H9 (cell line): ENCODE results near the gene MYO1E. TPM values are rescaled to one million over a fixed set of nuclear protein-coding genes. Genes with fewer than 3 reads are reported as not detected.

Experiments used
- DNase-seq: peaks from one replicate; pipeline ENCODE4 v3.0.0-alpha.2; 2017
- H2AFZ ChIP-seq: one replicate; pipeline ENCODE4 v1.6.1; 2013; ENCODE audit warnings: mild to moderate bottlenecking, low read length, control low read depth, moderate library complexity
- H2AK5ac ChIP-seq: 2 replicates; pipeline ENCODE4 v1.6.1; 2013; ENCODE audit warnings: low read length, control low read depth, mixed read lengths; ENCODE audit not compliant: insufficient read length
- H2BK120ac ChIP-seq: one replicate; pipeline ENCODE4 v1.6.1; 2013; ENCODE audit warnings: low read depth, mild to moderate bottlenecking, low read length, control low read depth, inconsistent platforms; ENCODE audit not compliant: poor library complexity, severe bottlenecking
- H2BK12ac ChIP-seq: 2 replicates; pipeline ENCODE4 v1.6.1; 2013; ENCODE audit warnings: low read length, control low read depth, mixed read lengths, low read depth; ENCODE audit not compliant: insufficient read length
- H2BK15ac ChIP-seq: 2 replicates; pipeline ENCODE4 v1.6.1; 2013; ENCODE audit warnings: low read depth, low read length, control low read depth
- H2BK20ac ChIP-seq: one replicate; pipeline ENCODE4 v1.6.1; 2013; ENCODE audit warnings: low read depth, mild to moderate bottlenecking, low read length, control low read depth, inconsistent platforms; ENCODE audit not compliant: poor library complexity, severe bottlenecking
- H2BK5ac ChIP-seq: 2 replicates; pipeline ENCODE4 v1.6.1; 2013; ENCODE audit warnings: low read length, control low read depth, mixed read lengths; ENCODE audit not compliant: insufficient read length
- H3K14ac ChIP-seq: 2 replicates; pipeline ENCODE4 v1.6.1; 2013; ENCODE audit warnings: low read length, control low read depth; ENCODE audit not compliant: insufficient read depth
- H3K18ac ChIP-seq: 2 replicates; pipeline ENCODE4 v1.6.1; 2013; ENCODE audit warnings: low read depth, mild to moderate bottlenecking, mixed read lengths, low read length, control low read depth; ENCODE audit not compliant: insufficient read length
- H3K23ac ChIP-seq: 2 replicates; pipeline ENCODE4 v1.6.1; 2013; ENCODE audit warnings: low read length, control low read depth, mixed read lengths, low read depth; ENCODE audit not compliant: insufficient read length
- H3K23me2 ChIP-seq: 2 replicates; pipeline ENCODE4 v1.6.1; 2013; ENCODE audit warnings: low read depth, mild to moderate bottlenecking, mixed read lengths, low read length, control low read depth; ENCODE audit not compliant: insufficient read length, poor library complexity, severe bottlenecking
- H3K27ac ChIP-seq: 2 replicates; pipeline ENCODE4 v1.5.1; 2013; ENCODE audit warnings: low read length, control low read depth, mixed read lengths, low read depth; ENCODE audit not compliant: insufficient read length
- H3K27me3 ChIP-seq: 2 replicates; pipeline ENCODE4 v1.6.1; 2013; ENCODE audit warnings: low read length, control low read depth, inconsistent platforms; ENCODE audit not compliant: insufficient read depth
- H3K4ac ChIP-seq: 2 replicates; pipeline ENCODE4 v1.6.1; 2013; ENCODE audit warnings: low read depth, mild to moderate bottlenecking, control low read depth, inconsistent platforms, low read length, moderate library complexity
- H3K4me1 ChIP-seq: 2 replicates; pipeline ENCODE4 v1.6.1; 2013; ENCODE audit warnings: low read length, control low read depth, inconsistent platforms; ENCODE audit not compliant: insufficient read depth
- H3K4me2 ChIP-seq: 2 replicates; pipeline ENCODE4 v1.6.1; 2013; ENCODE audit warnings: low read length, control low read depth, mixed read lengths; ENCODE audit not compliant: insufficient read length, insufficient read depth
- H3K56ac ChIP-seq: 2 replicates; pipeline ENCODE4 v1.6.1; 2013; ENCODE audit warnings: low read depth, mild to moderate bottlenecking, mixed read lengths, low read length, control low read depth; ENCODE audit not compliant: insufficient read length
- H3K79me1 ChIP-seq: 2 replicates; pipeline ENCODE4 v1.6.1; 2013; ENCODE audit warnings: low read depth, mild to moderate bottlenecking, moderate library complexity, low read length, control low read depth, inconsistent platforms; ENCODE audit not compliant: insufficient read depth, poor library complexity, severe bottlenecking
- H3K79me2 ChIP-seq: 2 replicates; pipeline ENCODE4 v1.6.1; 2013; ENCODE audit warnings: low read length, control low read depth, inconsistent platforms; ENCODE audit not compliant: insufficient read depth
- H3K9ac ChIP-seq: 2 replicates; pipeline ENCODE4 v1.6.1; 2013; ENCODE audit warnings: low read length, control low read depth, mixed read lengths; ENCODE audit not compliant: insufficient read length; ENCODE audit errors: extremely low read depth
- H3K9me3 ChIP-seq: one replicate; pipeline ENCODE4 v1.6.1; 2013; ENCODE audit warnings: low read depth, low read length, inconsistent platforms; ENCODE audit not compliant: control insufficient read depth
- H3T11ph ChIP-seq: one replicate; pipeline ENCODE4 v1.6.1; 2013; ENCODE audit warnings: mild to moderate bottlenecking, low read length, control low read depth, inconsistent platforms
- H4K20me1 ChIP-seq: one replicate; pipeline ENCODE4 v1.6.1; 2013; ENCODE audit not compliant: control insufficient read depth, insufficient read length, insufficient read depth
- H4K5ac ChIP-seq: 2 replicates; pipeline ENCODE4 v1.6.1; 2013; ENCODE audit warnings: low read depth, mild to moderate bottlenecking, mixed read lengths, low read length, control low read depth; ENCODE audit not compliant: insufficient read length
- H4K8ac ChIP-seq: replicated peaks from 2 replicates; pipeline ENCODE4 v1.6.1; 2013; ENCODE audit warnings: low read length, control low read depth, mixed read lengths, low read depth; ENCODE audit not compliant: insufficient read length
- H4K91ac ChIP-seq: 2 replicates; pipeline ENCODE4 v1.6.1; 2013; ENCODE audit warnings: low read depth, mild to moderate bottlenecking, moderate library complexity, mixed read lengths, low read length, control low read depth; ENCODE audit not compliant: insufficient read length
- H3K27ac Mint-ChIP-seq, 3 experiments: 2 replicates in 2 of 3; 3 replicates in 1 of 3; pipeline ENCODE4 v1.8.0; 2020 to 2021; ENCODE audit warnings: mixed read lengths in 3 of 3, mild to moderate bottlenecking in 1 of 3, moderate library complexity in 1 of 3
- H3K27me3 Mint-ChIP-seq: 2 replicates; pipeline ENCODE4 v1.8.0; 2021; ENCODE audit warnings: low read depth, mild to moderate bottlenecking, moderate library complexity, mixed read lengths
- H3K36me3 Mint-ChIP-seq, 3 experiments: 2 replicates in 2 of 3; 3 replicates in 1 of 3; pipeline ENCODE4 v1.8.0; 2020 to 2021; ENCODE audit warnings: low read depth in 3 of 3, mixed read lengths in 3 of 3; ENCODE audit not compliant: insufficient read depth in 1 of 3
- H3K4me1 Mint-ChIP-seq, 2 experiments: 2 replicates each; pipeline ENCODE4 v1.8.0; 2020; ENCODE audit warnings: mixed read lengths in 2 of 2
- H3K4me3 Mint-ChIP-seq, 2 experiments: 2 replicates in 1 of 2; 3 replicates in 1 of 2; pipeline ENCODE4 v1.8.0; 2020 to 2021; ENCODE audit warnings: mild to moderate bottlenecking in 2 of 2, mixed read lengths in 2 of 2, moderate library complexity in 1 of 2
- H3K9me3 Mint-ChIP-seq, 2 experiments: 2 replicates in 1 of 2; 3 replicates in 1 of 2; pipeline ENCODE4 v1.8.0; 2020; ENCODE audit warnings: mild to moderate bottlenecking in 2 of 2, mixed read lengths in 2 of 2, moderate library complexity in 1 of 2
- total RNA-seq: library from RNA; stranded (reverse); gene quantifications from 2 replicates; pipeline ENCODE4 v1.2.1, GENCODE V29; 2021
- TF ChIP-seq, protein P1 (sequence below): fragments of 200-600 bp; sonication (generic); conservative IDR thresholded peaks from 3 replicates; pipeline ENCODE4 v1.8.0; 2021; ENCODE audit warnings: antibody characterized with exemption, mild to moderate bottlenecking

The MYO1E gene
- total RNA-seq, 1 experiment from 2014 or later: 235 TPM

DNA sequence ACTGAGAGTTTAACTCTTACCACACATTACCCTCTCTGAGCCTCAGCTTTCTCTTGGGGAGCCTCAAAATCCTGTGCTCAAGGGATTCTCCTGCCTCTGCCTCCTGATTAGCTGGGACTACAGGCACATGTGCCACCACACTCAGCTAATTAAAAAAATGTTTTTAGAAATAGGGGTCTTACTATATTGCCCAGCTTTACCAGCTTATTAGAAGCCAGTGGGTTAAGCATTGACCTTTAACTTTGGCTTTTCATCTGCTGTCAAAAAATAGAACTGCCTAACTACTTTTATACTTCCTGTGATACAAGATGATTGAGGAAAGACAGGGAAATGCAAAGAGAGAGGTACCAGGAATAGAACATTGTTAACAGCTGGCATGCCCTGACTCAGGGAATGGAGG, 27.3 kb downstream of the MYO1E start:
- no peak overlapping the region for H3K56ac ChIP-seq
- peaks cover 13% of the 10 kb centered on the region for H3K4me1 ChIP-seq
- no peak overlapping the region for H3K9ac ChIP-seq
- no peaks in the 10 kb centered on the region for H3K9me3 ChIP-seq
- H3K4me2 ChIP-seq: no peak overlapping the region
- H2BK15ac ChIP-seq: no peak overlapping the region
- H2AK5ac ChIP-seq: no peak overlapping the region
- no peak overlapping the region for H4K5ac ChIP-seq
- H2BK5ac ChIP-seq: no peak overlapping the region
- no peak for DNase-seq
- no peaks in the 10 kb centered on the region for H3K23me2 ChIP-seq
- Mint-ChIP-seq H3K4me1 (peaks cover 60 to 65% of the 10 kb centered on the region in 2 experiments), H3K36me3 (peaks cover under 1 to 35% (median 8%) of the 10 kb centered on the region in 3 experiments; a peak in 4 of 7 replicates), H3K27ac (no peak overlapping the region), H3K9me3 (peaks cover 0 to 8% of the 10 kb centered on the region in 2 experiments; a peak in 2 of 5 replicates), H3K27me3 (no peaks in the 10 kb centered on the region), H3K4me3 (no peak overlapping the region)
- H3T11ph ChIP-seq: no peak overlapping the region
- 0 out of 2 replicates have a peak, but pooled peaks cover 2% of the 10 kb centered on the region for H3K79me2 ChIP-seq
- H4K91ac ChIP-seq: no peak overlapping the region
- H3K27ac ChIP-seq: no peak overlapping the region
- H3K23ac ChIP-seq: no peak overlapping the region
- no peak overlapping the region for H2BK20ac ChIP-seq
- H2BK120ac ChIP-seq: no peak overlapping the region
- no peak overlapping the region for H3K4ac ChIP-seq
- H3K18ac ChIP-seq: no peak overlapping the region
- H2AFZ ChIP-seq: no peak overlapping the region
- H3K27me3 ChIP-seq: no peaks in the 10 kb centered on the region
- H3K79me1 ChIP-seq: peaks cover 2% of the 10 kb centered on the region
- no peak overlapping the region for H3K14ac ChIP-seq
- H4K20me1 ChIP-seq: no peaks in the 10 kb centered on the region
- H4K8ac ChIP-seq: no peak overlapping the region
- TF ChIP-seq, protein P1, sequence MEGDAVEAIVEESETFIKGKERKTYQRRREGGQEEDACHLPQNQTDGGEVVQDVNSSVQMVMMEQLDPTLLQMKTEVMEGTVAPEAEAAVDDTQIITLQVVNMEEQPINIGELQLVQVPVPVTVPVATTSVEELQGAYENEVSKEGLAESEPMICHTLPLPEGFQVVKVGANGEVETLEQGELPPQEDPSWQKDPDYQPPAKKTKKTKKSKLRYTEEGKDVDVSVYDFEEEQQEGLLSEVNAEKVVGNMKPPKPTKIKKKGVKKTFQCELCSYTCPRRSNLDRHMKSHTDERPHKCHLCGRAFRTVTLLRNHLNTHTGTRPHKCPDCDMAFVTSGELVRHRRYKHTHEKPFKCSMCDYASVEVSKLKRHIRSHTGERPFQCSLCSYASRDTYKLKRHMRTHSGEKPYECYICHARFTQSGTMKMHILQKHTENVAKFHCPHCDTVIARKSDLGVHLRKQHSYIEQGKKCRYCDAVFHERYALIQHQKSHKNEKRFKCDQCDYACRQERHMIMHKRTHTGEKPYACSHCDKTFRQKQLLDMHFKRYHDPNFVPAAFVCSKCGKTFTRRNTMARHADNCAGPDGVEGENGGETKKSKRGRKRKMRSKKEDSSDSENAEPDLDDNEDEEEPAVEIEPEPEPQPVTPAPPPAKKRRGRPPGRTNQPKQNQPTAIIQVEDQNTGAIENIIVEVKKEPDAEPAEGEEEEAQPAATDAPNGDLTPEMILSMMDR: no peak
- no peak overlapping the region for H2BK12ac ChIP-seq
